Measurements from ENCODE around the gene RGS5. TPM values are rescaled to one million over a fixed set of nuclear protein-coding genes. Genes with fewer than 3 reads are reported as not detected.

The RGS5 gene
- total RNA-seq, 1 experiment from 2014 or later: 7.9 TPM

- DNase-seq: no peak
- Histone ChIP-seq H3K36me3 (replicated peaks; ENCODE audit: control insufficient read depth, insufficient read depth, low read length) (no peaks in the 10 kb centered on the region), H3K4me3 (ENCODE audit: insufficient read depth, low read depth, low read length) (no peak overlapping the region), H3K27me3 (ENCODE audit: control insufficient read depth, insufficient read depth, low read length) (no peaks in the 10 kb centered on the region)
Measured at GRCh38 chr1:163102590-163102989, 100.1 kb downstream of the RGS5 start.

GRCh38 chr1:163095213-163095612 is 107.5 kb downstream of the RGS5 start:
- no peaks in the 10 kb centered on the region for H3K27me3 ChIP-seq (ENCODE audit: control insufficient read depth, insufficient read depth, low read length)
- H3K36me3 ChIP-seq (replicated peaks; ENCODE audit: control insufficient read depth, insufficient read depth, low read length): no peaks in the 10 kb centered on the region
- H3K4me3 ChIP-seq (ENCODE audit: insufficient read depth, low read depth, low read length): no peak overlapping the region
- no peak for DNase-seq

GRCh38 chr1:163094589-163094988 is 108.1 kb downstream of the RGS5 start:
- no peak for DNase-seq

GRCh38 chr1:163094182-163094581 is 108.5 kb downstream of the RGS5 start:
- DNase-seq: no peak

More at GRCh38 chr1:163094589-163094988, 108.1 kb downstream of the RGS5 start:
- H3K4me3 ChIP-seq (ENCODE audit: insufficient read depth, low read depth, low read length): no peak overlapping the region
- H3K36me3 ChIP-seq (replicated peaks; ENCODE audit: control insufficient read depth, insufficient read depth, low read length): no peaks in the 10 kb centered on the region
- H3K27me3 ChIP-seq (ENCODE audit: control insufficient read depth, insufficient read depth, low read length): no peaks in the 10 kb centered on the region

GRCh38 chr1:163093579-163093978 is 109.1 kb downstream of the RGS5 start:
- Histone ChIP-seq H3K27me3 (ENCODE audit: control insufficient read depth, insufficient read depth, low read length) (no peaks in the 10 kb centered on the region), H3K36me3 (replicated peaks; ENCODE audit: control insufficient read depth, insufficient read depth, low read length) (no peaks in the 10 kb centered on the region), H3K4me3 (ENCODE audit: insufficient read depth, low read depth, low read length) (no peak overlapping the region)
- no peak for DNase-seq

More at GRCh38 chr1:163094182-163094581, 108.5 kb downstream of the RGS5 start:
- H3K4me3 ChIP-seq (ENCODE audit: insufficient read depth, low read depth, low read length): no peak overlapping the region
- H3K36me3 ChIP-seq (replicated peaks; ENCODE audit: control insufficient read depth, insufficient read depth, low read length): no peaks in the 10 kb centered on the region
- H3K27me3 ChIP-seq (ENCODE audit: control insufficient read depth, insufficient read depth, low read length): no peaks in the 10 kb centered on the region

- H3K36me3 ChIP-seq (replicated peaks; ENCODE audit: control insufficient read depth, insufficient read depth, low read length): no peaks in the 10 kb centered on the region
- DNase-seq: no peak
- H3K27me3 ChIP-seq (ENCODE audit: control insufficient read depth, insufficient read depth, low read length): no peaks in the 10 kb centered on the region
- H3K4me3 ChIP-seq (ENCODE audit: insufficient read depth, low read depth, low read length): no peak overlapping the region
Measured at GRCh38 chr1:163093169-163093568, 109.5 kb downstream of the RGS5 start.

Other genes with a start within 250 kb of the RGS5 start
- 0.26 and 1.0 TPM in 2 replicates for gene RGS4, start 133.6 kb downstream of the RGS5 start, total RNA-seq (2014; rRNA removed; shearing (Covaris generic))
- gene NUF2, start 119.0 kb upstream of the RGS5 start, total RNA-seq (2014; rRNA removed; shearing (Covaris generic)): 55.3 and 98.7 TPM in 2 replicates